ENCODE data around the gene TBC1D22A.

DNA sequence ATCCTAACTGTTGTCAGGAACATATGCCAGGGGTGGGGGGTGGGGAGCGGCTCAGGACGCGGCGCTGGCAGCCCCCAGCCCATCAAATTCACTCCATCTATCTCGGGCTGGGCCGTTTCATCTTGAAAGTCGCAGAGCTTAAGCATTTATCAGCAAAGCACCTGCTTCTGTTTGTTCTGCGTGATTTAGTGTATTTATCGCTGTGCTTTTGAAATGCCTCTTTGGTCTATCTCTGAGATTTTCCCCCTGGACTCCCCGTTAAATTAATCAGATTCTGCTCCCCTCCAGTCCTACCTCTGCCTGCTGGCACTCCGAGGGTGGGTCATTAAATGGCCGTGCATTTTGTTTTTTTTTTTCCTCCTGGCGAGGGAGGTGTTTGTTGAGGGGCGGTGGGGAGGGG, 446.2 kb downstream of the TBC1D22A start:
- TF ChIP-seq CTCF (IDR thresholded peaks at IDR 0.05 in 4 of 5, conservative IDR thresholded peaks at IDR 0.05 in 1 of 5) = no peak
- no peak for TF ChIP-seq POLR2A (IDR thresholded peaks at IDR 0.05)

Data from gastrocnemius medialis (tissue), 4 donors.